ENCODE measurements around the gene STXBP5.

DNA sequence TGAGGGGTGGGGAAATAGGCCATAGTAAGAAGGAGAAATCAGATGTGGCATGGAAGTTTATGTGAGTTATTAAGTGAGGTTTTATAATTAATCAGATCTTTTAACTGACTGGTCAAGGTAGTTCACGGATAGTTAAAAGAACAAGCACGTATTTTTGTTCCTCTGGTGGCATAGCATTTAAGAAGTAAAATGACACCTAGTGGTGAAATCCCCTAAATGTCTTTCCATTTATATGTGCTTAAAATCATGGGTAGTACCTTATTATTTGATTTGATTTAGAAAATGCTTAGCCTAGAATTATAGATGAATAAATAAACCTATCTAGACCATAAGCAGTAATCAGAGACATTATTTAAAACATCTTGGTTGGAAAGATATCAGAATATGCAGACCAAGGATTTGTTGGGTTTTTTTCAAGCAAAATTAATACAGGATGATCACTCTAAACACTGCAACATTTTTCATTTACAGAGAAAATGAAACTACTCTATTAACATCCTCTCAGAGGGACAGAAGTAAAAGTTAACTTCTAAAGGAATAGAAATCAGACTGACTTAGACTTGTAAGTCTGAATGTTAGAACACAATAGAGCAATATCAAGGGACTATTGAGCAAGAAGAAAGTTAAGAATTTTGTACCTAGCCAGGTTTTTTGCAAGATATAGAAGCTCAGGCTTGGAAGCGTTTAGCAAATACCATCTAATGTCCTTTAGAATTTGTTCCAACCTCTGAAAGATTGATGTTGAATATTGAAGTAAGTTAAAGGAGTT is 81.1 kb downstream of the STXBP5 start:
- TF ChIP-seq ZNF512B (CRISPR knock-in tag; IDR thresholded peaks at IDR 0.05; ENCODE audit: borderline replicate concordance) (no peak), RBFOX2 (IDR thresholded peaks at IDR 0.05; ENCODE audit: low read depth, low read length) (no peak), CTCF (CRISPR knock-in tag; IDR thresholded peaks at IDR 0.05) (peak; percentile 50), SATB2 (CRISPR knock-in tag; IDR thresholded peaks at IDR 0.05) (no peak), POLR2A (IDR thresholded peaks at IDR 0.05; ENCODE audit: insufficient read depth in 1 of 2, low read depth in 2 of 2, low read length in 2 of 2) (no peak), HMG20B (CRISPR knock-in tag; conservative IDR thresholded peaks at IDR 0.05) (no peak), JARID2 (CRISPR knock-in tag; IDR thresholded peaks at IDR 0.05; ENCODE audit: insufficient replicate concordance) (no peak), BRCA1 (CRISPR knock-in tag; IDR thresholded peaks at IDR 0.05) (no peak), GLI4 (CRISPR knock-in tag; IDR thresholded peaks at IDR 0.05; ENCODE audit: borderline replicate concordance) (no peak), GATAD2A (CRISPR knock-in tag; IDR thresholded peaks at IDR 0.05) (no peak), TGIF2 (CRISPR knock-in tag; IDR thresholded peaks at IDR 0.05) (no peak), RFX5 (IDR thresholded peaks at IDR 0.05; ENCODE audit: low read depth, low read length) (no peak)
- TF ChIP-seq, protein P1, sequence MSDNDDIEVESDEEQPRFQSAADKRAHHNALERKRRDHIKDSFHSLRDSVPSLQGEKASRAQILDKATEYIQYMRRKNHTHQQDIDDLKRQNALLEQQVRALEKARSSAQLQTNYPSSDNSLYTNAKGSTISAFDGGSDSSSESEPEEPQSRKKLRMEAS (IDR thresholded peaks at IDR 0.05): no peak
- TF ChIP-seq, protein P2, sequence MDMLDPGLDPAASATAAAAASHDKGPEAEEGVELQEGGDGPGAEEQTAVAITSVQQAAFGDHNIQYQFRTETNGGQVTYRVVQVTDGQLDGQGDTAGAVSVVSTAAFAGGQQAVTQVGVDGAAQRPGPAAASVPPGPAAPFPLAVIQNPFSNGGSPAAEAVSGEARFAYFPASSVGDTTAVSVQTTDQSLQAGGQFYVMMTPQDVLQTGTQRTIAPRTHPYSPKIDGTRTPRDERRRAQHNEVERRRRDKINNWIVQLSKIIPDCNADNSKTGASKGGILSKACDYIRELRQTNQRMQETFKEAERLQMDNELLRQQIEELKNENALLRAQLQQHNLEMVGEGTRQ (IDR thresholded peaks at IDR 0.05; ENCODE audit: low read depth, low read length): no peak
- TF ChIP-seq, protein P2 (CRISPR knock-in tag; IDR thresholded peaks at IDR 0.05; ENCODE audit: borderline replicate concordance): no peak
